NCI-H2081 (cell line): ENCODE measurements around the gene ANKRD65.
"Not testable (repeated sequence)": the region's sequence is repeated elsewhere in the genome, so short reads cannot be mapped to it uniquely, and the experiment has no call there.

Experiments
- DNase-seq, 2 experiments: peaks; one replicate each; lab custom pipeline; 2025; lab: John Stamatoyannopoulos, UW

Gene ANKRD65

DNA sequence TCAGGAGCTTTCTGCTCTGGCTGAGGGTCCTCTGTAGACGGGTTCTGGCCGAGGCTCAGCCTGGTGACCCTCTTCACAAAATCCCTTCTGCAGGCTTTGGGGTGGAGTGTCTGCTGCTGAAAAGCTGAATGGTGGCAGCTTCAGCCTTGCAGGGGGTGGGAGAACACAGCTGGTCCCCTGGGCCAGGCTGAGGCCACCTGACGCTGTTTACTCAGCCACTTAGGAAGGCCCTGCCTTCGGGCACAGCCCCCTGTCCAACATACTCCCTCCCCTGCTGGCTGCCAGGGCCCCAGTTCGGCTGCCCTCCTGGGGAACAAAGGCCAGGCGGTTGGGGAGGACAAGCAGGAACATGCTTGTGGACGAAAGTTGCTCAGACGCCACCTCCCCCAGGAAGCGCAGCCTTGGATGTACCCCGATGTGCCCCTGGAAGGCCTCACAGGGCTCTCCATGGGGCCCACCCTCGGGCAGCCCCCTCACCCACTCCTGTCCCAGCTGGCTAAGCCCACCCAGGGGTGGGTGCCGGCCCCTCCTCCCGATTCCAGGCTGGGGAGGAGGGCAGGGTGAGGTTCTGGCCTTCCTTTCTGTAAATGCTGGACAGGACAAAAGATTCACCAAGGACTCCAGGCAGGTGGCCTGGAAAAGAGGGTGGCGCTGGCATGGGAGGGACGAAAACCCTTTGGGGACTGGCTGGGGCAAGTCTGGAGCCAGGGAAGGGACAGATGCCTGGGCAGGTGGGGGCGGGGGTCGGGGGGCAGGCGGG is at the start of gene ANKRD65:
ANKRD65 (minus strand) TSS at position 130 of the 760 bp plus-strand sequence. CDS start 271 bp downstream, outside the sequence.
- DNase-seq, result peak; percentile 62 to 84

DNA sequence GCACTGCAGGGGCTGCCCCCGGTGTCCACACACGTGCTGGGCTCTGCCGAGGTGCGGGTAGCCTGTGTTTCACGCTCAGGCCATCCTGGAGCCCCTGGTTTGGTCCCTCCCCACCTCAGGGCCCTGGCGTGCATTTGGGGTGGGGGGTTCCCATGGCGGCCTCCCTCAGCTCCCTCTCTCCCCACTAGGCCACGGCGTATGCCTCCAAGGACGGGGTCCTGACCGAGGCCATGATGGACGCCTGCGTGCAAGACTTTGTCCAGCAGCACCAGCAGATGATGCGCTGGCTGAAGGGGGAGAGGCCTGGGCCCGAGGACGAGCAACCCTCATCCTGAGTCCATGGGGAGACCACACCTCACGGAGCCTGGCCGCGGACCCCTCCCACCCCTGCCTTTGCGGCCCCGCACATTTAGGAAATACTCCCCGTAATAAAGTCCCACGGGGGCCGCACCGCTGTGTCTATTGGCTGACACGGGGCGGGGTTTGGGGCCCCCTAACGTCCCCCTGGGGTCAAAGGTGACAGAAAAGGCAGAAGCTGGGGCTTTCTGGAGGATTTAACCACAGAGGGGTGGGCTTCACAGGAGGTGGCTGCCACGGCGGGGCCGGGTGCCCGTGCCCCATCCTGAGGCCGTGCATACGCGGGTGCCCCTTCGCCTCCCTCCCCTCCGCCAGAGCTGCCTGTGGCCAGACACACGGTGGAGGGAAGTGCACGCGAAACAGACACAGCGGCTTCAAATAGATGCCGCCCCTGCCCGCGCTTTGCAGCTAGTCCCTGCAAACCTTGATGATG is 47.3 kb upstream of the ANKRD65 start:
- not testable (repeated sequence) for DNase-seq

DNA sequence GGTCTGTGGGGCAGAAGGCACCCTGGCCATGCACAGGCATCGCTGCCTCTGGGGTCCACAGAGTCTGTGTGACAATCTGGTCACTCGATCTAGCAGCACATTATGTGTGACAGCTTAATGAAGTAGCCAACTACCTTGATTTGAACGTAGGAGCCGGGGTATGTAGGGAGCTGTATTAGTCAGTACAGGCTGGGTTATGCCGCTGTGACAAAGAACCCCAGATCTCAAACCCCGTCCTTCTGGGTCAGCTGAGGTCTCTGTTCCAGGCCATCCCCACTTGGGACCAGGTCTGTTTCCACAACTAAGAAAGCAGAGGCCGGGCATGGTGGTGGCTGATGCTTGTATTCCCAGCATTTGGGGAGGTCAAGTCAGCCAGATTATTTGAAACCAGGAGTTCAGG is 42.2 kb upstream of the ANKRD65 start:
- DNase-seq, result no peak

DNA sequence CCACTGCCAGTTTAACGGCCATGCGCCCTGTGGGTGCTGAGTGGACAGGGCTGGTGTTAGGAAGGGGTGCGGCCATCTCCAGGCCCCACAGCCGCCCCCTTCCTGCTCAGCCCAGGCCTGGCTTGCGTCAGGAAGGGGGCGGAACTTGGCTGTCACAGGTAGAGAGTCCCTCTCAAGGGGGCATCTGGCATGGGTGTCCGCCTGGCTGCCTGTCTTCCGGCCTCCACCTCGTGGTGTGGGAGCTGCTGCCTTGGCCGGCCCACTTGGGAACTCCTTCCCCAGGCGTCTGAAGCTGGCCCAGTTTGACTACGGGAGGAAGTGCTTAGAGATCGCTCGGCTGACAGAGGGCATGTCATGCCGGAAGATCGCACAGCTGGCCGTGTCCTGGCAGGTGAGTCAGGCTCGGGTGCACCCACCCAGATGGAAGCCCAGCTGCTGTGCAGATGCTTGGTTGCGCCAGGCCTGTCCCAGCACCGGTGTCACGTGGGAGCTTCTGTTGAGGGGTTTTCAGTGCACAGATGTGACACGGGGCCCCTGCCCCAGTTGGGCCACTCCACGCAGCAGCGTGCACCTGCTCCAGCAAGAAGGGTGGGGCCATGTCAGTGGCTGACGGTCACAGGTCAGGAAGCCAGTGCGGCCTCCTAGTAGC is 41.4 kb upstream of the ANKRD65 start:
- DNase-seq, result no peak

DNA sequence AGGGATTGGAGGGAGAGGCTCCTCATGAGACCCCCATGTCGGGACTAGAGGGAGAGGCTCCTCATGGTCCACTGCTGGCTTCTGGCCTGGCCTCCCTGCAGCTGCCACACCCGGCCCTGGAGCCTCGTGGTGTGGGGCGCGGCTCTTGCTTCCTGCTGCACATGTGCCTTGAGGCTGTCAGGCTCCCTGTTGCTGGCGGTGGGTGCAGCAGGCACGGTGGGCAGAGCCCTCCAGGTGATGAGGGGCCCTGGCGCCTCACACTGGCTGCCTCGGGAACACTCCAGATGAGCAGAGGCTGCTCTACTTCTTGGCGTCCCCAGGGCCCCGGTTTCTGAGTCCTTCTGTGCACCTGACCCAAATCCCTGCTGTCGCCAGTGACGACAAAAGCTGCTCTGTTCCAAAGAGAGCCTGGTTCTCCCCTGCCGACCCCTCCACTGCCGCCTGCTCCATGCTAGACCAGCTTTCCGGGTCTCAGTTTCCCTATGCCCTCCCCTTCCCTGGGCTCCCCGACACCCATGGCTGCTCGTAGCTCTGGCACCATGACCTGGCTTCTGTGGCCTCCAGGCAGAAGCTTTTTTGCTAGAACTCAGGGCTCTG is 40.7 kb upstream of the ANKRD65 start:
- no peak for DNase-seq

DNA sequence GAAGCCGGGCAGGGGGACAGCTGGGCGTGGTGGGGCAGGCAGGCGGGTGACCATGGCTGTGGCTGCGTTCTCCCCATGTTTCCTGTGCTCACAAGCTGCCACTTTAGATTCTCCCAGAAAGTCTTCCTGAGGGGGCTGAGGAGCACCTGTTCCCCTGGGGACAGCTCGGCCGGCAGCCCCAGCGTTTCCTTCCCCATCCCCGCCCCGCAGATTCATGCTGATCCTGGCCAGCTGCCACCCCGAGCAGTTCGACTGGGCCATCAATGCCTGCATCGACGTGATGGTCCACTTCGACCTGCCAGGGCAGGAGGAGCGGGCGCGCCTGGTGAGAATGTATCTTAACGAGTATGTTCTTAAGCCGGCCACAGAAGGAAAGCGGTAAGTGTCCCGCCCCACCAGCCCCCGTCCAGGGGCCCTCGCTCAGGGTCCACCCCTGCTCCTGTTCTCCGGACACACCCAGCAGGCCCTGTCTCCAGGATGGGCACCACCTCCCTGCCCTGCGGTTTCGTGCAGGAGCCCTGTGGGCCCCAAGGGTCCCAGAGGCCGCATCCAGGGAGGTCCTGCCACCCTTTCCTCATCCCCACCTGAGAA is 39.6 kb upstream of the ANKRD65 start:
- no peak for DNase-seq

DNA sequence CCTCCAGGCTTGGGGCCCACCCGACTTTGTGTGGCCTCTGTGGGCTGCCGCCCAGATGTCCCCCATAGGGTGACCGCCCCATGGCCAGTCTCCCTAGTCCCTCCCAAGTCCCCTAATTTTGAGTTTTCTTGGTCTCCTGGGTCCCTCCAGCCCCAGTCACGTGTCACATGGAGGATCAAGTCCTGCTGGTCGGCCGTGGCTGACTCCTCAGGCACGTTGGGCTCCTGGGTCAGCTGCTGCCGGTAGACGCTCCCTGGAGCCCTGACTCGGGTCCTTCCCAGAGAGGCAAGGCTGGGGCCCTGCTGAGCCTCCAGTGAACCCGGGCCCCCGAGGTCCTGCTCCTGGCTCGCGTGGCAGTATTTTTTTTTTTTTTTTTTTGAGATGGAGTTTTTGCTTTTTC is 38.6 kb upstream of the ANKRD65 start:
- DNase-seq, result not testable (repeated sequence)

DNA sequence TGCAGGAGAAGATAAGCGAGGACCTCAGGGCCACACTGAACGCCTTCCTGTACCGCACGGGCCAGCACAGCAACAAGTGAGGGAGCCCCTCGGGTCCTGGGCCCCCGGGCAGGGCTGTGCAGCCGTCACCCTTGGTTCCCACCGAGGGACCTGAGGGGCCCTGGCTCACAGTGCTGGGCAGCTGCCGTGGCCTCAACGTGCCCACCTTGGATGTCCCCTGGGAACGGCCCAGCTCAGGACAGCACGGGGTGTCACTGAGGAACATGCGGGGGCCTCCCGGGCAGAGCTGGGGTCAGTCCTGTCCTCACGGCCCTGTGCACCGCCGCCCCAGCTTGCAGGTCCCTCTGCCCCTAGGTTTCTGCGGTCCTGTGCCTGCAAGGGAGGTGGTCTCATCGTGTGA is 38.1 kb upstream of the ANKRD65 start:
- not testable (repeated sequence) for DNase-seq

DNA sequence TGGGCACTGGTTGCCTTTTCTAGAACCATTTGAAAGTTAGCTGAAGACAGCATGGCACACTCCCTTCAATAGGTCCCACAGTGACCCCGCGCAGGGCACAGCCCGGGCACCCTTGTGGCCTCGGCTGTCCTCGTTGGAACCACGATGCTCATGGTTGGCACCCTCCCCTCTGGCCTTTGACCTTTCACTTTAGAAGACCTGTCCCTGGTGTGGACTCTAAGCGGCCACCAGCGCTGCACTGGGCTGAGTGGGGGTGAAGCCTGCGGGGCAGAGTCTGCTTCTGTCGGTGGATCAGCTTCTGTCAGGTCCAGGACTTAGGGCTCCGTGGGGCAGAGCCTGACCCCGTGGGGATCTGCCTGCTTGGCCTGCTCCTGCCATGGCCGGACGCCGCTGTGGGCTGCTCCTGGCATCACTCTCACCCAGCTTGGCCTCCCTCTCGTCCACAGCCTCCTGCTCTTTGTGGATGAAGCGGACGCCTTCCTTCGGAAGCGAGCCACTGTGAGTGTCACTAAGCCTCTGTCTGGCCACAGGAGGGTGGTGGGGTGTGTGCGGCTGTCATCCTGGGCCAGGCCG is 35.7 kb upstream of the ANKRD65 start:
- DNase-seq, result not testable (repeated sequence)

DNA sequence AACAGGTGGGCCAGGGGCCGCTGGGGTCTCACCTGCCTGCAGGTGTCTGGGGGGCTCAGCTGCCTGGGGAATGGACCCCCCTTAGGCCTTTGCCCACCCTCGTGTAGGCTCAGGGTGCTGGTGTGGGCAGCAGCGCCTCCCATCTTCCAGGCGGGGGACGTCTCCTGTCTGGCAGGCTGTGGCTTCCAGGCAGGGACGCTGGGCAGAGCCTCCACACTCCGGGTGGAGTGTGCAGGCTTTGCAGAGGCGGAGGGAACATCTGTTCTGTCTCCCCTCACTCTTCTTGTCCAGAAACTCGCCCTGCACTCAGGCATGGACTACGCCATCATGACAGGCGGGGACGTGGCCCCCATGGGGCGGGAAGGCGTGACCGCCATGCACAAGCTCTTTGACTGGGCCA is 34.9 kb upstream of the ANKRD65 start:
- DNase-seq, result not testable (repeated sequence)

DNA sequence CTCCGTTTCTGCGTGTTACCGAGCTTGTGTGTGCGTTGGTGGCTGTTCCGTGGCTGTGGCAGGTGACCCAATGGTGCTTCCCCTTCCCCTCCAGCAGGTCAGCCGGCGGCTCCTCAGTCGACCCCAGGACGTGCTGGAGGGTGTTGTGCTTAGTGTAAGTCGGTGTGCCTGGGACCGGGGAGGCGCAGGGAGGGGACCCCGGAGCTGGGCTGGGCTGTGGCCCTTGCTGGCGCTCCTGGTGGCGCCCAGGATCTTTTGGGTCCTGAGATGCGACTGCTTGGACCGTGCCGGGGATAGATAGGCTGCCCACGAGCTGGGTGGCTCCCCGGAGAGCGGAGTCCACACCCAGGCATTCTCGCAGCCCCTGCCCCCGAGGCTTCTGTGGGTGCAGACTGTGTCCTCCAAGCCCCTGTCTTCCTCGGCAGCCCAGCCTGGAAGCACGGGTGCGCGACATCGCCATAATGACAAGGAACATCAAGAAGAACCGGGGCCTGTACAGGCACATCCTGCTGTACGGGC is 34.3 kb upstream of the ANKRD65 start:
- DNase-seq, result no peak

DNA sequence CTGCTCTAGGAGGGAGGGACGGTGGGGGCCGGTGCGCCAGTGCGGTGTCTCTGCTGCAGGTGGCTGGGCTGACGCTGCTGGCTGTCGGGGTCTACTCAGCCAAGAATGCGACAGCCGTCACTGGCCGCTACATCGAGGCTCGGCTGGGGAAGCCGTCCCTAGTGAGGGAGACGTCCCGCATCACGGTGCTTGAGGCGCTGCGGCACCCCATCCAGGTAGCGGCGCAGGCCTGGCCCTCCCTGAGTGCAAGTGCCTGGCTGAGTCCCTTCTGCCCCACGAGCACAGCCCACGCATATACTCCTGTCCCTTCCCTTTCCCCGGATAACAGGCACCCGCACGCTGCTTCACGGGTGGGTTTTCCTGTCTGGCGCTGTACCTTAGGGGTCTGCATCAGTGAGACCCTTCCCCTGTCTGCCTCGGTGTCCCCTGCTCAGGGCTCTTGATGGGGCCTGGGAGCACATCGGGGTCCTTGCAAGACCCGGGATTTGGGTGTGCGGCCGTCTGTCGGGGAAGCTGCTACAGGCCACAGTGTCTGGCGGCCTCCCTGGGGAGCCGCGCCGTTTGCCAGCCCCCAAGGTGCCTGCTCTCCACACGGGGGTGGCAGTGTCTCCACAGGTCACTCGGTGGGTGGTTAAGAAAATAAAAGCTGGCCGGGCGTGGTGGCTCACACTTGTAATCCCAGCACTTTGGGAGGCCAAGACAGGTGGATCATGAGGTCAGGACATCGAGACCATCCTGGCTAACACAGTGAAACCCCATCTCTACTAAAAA is 33.4 kb upstream of the ANKRD65 start:
- DNase-seq, result not testable (repeated sequence)

DNA sequence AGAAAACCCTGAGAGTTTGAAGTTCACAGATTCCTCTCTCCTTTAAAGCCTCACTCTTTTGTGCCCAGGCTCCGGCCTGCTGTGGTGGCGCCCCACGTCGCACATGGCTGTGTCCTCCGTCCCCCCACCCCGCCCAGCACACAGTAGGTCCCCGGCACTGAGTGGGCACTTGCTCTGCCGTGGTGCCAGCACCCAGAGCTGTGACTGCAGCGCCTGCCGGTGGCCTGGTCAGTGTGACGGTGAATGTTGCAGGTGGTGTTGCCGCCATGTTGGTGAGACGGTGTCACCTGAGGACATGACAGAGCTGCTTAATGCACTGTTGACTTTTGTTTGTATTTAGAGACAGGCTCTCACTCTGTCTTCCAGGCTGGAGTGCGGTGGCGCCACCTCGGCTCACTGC is 31.8 kb upstream of the ANKRD65 start:
- DNase-seq, result no peak

DNA sequence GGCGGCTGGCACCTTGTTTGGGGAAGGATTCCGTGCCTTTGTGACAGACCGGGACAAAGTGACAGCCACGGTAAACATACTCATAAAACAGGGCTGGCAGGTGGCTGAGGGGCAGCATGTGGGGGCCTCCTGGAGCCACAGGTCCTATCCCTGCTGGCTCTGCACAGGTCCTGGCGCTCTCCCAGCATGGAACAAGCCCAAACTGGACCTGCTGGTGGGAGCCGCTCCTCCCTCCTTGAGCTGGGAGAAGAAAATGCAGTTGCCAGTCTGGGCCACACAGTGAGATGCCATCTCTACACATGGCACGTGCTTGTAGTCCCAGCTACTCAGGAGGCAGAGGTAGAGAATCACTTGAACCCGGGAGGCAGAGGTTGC is 31.3 kb upstream of the ANKRD65 start:
- DNase-seq, result peak in 1 of 2 experiments; percentile 26

DNA sequence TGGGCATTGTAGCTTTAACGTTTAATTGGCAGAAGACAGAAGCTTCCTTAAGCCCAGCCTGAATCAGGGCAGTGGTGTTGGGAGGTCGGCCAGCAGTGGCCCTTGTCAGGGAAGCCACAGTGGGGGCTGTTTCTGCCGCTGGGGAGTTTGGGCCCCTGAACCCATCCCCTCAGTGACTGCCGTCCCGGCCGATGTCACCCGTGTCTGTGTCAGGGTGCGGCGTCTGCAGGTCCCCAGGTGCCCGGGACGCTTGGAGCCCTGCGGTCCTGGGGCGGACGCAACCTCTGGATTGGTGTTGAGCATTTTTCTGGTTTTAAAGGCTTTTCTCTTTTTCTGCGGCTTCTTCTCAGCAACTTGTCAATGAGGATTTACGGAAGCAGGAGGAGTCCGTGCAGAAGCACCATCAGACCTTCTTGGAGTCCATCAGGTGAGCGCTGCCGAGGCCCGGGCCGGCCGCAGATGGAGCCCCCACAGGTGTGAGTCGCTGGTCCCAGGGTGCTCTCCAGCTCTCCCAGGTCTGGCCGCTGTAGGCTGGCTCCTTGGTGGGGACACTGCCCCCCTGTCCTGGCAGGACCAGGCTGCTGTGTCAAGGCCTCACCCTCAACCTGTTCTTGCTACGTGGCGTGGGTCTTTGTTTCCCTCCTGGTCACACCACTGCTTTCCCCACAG is 30.8 kb upstream of the ANKRD65 start:
- no peak for DNase-seq

DNA sequence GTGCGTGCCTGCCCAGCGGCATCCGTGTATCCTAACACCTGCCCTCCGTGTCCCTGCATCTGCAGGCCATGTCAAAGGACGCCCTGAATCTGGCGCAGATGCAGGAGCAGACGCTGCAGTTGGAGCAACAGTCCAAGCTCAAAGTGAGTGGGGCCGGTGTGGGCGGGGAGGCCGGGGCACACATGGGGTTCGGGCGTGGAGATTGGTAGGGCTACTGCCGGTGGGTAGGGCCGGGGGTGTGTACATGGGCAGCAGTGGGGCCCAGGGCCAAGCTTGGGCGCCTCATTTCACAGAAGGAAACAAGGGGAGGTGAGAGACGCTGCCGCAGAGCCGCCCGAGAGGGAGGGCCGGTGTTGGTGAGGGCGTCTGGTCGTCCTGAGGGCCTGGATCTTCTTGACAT is 29.5 kb upstream of the ANKRD65 start:
- not testable (repeated sequence) for DNase-seq

DNA sequence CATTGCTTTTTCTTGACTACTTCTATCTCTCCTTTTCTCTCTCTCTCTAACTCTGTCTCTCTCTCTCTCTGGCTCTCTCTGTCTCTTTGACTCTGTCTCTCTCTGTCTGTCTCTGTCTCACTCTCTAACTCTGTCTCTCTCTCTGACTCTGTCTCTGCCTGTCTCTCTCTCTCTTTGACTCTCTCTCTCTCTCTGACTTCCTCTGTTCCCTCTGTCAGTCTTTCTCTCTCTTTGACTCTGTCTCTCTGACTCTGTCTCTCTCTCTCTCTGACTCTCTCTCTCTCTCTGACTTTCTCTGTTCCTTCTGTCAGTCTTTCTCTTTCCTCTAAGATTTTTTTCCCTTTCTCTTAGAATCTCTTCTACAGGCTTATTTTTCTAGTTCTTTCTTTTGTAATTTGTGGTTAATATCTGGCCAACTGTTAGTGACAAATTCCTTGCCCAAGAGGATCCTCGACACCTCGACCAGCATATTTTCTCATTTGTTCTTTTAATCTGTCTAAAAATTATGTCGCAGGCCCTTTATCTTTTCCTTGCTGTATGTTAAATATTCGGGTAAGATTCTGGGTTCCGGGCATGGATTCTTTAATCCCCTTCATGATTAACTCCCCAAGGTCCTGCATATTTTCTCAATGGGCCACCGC is 28.1 kb upstream of the ANKRD65 start, which contains the start of gene ATAD3C:
ATAD3C (plus strand) TSS at position 591 of the 641 bp plus-strand sequence. CDS start 995 bp downstream, outside the sequence.
- no peak for DNase-seq

DNA sequence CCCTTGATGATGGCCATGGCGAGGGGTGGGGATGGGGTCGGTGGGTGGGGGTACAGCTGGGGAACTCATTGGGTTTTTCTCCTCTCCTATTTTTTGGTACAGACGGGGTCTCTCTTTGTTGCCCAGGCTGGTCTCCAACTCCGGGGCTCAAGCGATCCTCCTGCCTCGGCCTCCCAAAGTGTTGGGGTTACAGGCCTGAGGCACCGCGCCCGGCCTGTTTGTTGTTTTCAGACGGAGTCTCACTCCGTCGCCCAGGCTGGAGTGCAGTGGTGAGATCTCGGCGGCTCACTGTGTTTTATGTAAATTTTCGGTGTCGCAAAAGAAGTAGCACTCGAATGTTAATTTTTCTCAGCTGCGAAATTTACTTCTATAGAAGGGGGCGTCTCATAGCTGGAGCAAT is 25.6 kb upstream of the ANKRD65 start:
- not testable (repeated sequence) for DNase-seq

DNA sequence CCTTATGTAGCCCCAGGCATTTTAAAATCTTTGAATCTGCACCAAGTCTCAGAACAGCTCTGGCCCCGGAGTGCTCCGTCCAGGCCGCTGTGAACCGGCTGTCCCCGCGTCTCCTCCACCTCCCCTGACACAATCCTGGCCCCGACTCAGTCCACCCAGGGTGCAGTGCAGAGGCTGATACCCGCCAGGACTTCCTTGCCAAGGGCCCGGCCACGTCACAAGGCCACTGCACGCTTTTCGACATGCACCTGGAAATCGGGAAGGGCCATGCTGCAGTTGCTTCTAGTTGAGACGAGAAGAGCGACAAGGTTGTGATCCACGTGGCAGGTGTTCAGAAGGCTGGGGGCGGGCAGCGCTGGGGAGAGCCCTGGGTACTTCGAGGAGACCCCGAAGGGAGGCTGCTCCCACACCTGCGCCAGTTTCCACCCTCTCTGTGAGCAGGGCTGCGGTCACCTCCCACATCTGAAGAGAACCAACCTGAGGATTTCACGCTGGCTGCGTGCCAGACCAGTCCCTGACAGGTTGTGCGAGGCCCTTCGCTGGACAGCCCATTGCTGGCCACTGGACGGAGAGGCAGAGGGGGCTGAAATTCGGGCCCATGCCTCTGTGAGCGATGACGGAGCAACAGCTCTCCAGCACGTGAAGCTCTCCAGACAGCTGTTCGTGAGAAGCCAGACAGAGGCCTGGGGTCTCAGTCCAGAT is 21.1 kb upstream of the ANKRD65 start:
- no peak for DNase-seq
